Measurements from ENCODE around the gene USH2A.

The USH2A gene

DNA sequence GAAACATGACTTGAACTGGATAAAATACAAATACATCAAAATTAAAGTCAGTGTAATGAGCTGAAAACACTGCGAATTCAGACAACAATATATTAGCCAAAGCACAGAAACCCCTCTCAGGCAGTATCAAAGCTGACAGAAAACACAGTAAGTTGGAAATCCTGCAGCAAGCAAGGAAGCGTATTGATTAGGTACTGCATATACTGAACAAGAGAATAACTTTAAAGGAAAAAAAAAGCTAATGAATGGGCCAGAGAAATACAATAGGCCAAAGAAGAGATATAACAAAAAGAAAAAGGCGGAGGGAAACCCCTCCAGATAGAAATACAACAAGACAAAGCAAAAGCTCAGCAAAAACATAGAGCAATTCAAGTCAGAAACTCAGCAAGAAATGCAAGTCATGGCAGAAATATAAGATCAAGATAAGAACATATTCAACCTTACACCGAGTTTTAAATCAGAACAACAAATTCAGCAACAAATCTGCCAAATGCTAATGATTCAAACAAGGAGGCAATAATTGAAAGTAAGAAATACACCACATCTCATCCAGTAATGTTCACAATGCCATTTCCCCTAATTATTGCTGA, 299.0 kb downstream of the USH2A start:
- DNase-seq (ENCODE audit: low spot score) = no peak

DNA sequence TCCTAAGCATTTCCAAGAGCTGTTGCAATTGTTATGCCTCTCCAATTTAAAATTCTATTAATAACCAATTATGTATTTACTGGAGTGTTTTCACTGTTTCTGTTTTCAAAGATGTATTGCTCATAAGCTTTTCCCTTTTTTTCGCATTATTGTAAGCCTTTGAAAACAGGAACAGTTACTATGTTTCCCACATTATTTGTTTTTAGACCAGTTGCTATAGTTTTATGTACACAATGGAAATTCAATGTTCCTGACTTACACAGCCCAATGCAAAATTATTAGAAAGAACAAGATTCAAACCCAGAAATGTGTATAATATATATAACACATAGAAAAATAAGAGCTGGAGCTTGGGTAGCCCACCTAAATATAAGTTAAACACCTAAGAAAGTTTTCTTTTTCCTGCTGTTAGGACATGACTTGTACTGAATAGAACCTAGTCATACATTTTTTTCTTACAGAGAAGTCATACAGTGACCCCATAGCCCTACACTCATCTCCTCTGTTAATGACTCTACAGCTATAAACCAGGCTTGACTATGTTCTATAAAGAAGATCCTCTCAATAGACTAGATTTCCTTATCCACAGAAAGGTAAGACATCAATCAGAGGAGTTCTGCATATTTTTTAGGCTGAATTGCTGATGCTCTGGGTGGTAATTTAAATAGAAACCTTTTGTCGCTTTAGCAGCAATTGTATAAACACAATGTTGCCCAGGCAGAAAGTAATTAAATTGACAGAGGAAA, 299.6 kb downstream of the USH2A start:
- no peak for DNase-seq (ENCODE audit: low spot score)

DNA sequence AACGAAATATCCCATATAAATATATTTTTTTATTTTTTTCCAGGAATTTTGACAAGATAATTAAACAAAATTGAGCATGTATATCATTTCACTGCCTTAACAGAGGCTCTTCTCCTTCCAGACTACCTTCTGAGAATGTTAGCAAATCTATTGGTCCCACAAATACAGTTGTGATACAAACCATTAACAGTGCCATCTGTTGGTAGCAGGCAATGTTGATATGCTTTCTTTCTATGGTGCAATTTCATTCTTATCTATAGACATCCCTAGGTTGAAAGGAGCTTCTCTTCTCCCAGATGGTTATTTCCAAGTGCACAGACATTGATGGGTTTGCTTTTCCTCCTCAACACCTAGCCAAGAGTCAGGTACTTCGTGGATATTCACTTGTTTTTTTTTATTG, 303.6 kb downstream of the USH2A start:
- no peak for DNase-seq (ENCODE audit: low spot score)

DNA sequence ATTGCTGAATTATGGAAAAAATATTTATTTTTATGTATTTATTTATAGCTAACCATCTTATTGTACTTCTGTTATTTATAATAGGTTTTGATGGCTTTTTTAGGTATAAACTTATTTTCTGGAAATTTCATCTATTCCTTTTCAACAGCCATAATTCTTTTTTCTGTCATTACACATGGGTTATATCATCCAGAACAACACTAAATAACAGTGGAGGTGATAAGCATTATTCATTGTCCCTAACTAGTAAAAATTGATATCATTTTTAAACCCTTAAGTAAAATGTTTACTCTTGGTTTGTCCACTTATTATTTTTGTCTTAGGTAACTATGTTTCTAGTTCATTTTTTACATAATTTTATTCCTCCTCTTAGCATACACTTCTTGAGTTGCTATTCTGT, 309.1 kb downstream of the USH2A start:
- DNase-seq (ENCODE audit: low spot score) = no peak

DNA sequence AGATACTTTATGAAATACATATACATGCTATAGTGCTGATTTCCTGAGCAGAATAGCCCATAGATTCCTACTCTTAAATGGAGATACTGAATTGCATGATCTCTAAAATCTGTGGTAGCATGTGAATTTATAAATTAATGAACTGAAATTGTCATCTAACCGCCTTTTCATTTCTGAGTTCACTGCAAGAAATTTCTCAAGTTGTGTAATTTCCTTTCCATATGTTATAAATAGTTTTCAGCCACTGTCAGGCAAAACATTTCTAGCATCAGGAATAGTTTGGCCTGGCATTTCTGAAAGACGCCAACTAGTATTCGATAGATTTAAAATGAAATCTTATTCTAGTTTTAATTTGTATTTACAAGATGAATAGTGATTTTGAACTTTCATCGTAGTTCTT, 310.1 kb downstream of the USH2A start:
- no peak for DNase-seq (ENCODE audit: low spot score)

DNA sequence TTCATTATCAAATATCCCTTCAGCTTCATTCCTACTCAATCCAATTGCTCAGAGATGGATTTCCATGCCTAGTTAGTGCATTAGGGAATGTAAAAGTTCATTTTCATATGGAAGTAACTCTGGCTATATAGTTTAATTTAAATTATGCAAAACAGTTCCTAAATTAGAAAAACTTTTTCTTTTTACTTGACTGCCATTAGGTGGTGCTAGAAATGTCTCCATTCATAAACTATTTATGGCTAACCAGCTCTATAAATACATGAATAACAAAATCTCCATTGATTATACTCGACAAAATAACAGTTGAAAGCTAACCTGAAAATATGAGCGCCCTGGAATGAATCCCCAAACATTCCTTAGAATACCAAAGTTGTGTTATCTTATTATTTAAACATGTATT, 311.4 kb downstream of the USH2A start:
- no peak for DNase-seq (ENCODE audit: low spot score)

DNA sequence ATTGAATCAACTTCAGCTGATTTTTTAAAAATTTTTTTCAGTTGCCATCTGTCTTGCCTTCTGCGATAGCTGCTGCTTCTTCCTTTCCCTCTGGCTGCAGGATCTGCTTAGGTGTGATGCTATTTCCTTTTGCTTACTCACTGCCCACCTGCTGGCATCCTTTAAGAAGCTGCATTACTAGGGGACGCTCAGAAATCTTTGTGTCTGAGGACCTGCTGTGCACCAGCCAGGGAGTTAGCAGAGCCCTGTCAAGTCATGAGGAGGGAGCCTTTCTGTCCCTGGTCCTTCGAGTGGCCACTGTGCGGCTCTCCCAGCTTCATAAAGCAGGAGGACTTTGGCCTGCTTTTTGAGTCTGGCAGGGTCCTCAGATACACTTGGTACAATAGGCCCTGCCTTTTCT, 327.8 kb downstream of the USH2A start:
- no peak for DNase-seq (ENCODE audit: low spot score)

DNA sequence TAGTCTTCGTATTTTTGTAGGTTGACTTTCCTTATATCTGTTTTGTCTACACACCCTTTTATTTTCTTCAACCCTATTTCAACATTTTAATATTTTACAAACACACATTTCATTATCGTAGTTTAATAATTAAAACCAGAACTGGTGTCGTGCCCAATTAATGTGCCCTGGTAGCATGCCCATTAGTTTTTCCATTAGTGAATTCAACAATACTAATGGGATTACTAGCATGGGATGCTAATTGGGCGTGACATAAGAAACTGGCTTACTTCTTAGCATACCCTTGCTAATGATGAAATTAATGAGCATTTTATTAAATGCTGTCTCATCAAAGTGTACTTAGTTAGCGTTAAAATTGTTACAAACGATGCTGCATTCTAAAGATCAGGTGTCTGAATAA, 332.7 kb downstream of the USH2A start:
- DNase-seq (ENCODE audit: low spot score) = no peak

DNA sequence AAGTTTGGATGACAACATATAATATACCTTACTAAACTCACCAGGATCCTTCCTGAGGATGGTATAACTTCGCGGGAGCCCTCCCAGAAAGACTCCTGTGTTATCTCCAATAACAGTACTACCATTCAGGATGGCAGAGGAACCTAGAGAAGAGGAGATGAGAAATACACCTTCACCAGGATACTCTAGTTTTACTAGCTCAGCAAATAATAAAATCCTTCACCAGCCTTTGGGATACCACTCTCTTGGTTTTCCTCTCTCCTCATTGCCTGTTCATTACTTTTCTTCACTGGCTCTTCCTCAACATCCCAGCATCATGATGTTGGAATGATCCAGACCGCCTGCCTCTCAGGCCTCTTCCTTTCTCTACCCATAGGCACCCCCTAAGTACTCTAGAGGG, 336.6 kb downstream of the USH2A start:
- DNase-seq (ENCODE audit: low spot score) = no peak

DNA sequence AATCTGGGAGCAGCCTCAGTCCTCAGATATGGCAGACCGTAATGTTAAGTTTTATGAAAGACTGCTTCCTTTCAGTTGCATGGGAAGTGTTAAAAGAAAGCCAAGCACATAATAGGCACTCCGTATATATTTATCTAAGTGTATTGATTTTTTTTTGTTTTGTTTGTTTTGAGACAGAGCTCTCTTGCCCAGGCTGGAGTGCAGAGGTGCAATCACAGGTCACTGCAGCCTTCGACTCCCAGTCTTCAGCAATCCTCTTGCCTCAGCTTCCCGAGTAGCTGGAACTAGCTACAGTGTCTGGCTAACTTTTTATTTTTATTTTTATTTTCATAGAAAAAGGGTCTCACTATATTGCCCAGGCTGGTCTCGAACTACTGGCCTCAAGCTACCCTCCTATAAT, 341.8 kb downstream of the USH2A start:
- no peak for DNase-seq (ENCODE audit: low spot score)

DNA sequence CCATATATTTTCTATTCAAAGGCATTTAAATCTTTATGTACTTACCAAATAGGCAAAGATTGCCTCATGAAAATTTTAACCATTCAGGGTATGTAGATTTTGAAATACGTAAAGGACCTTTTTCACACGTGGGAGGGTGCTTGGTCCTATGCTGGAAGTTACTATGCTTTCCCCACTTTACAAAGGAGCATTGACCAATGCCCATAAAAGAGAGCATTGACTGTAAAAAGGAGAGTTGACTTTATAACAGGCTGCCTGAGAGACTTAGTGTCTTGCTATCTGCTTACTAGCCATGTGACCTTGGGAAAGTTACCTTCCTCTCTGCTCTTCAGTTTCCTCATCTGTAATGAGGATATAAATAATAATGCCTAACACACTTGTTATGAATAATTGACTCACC, 346.5 kb downstream of the USH2A start:
- no peak for DNase-seq (ENCODE audit: low spot score)

DNA sequence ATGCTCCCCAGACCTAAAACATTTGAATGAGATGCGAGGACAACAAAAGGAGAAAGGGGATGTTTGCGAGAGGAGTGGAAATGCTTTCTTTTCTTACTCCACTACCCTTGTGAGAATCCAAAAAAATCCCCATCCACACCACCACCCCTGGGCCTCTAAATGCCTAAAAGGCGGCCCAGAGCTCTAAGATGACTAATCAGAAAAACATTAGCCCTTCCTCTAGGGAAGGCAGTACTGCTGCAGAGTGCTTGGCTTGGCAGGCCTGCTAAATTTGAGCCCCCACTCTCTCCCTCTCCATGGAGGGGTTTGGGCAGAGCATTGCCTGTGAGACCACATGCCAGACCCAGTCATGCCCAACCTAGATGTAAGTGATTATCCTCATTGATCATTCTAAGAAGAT, 347.9 kb downstream of the USH2A start:
- no peak for DNase-seq (ENCODE audit: low spot score)

DNA sequence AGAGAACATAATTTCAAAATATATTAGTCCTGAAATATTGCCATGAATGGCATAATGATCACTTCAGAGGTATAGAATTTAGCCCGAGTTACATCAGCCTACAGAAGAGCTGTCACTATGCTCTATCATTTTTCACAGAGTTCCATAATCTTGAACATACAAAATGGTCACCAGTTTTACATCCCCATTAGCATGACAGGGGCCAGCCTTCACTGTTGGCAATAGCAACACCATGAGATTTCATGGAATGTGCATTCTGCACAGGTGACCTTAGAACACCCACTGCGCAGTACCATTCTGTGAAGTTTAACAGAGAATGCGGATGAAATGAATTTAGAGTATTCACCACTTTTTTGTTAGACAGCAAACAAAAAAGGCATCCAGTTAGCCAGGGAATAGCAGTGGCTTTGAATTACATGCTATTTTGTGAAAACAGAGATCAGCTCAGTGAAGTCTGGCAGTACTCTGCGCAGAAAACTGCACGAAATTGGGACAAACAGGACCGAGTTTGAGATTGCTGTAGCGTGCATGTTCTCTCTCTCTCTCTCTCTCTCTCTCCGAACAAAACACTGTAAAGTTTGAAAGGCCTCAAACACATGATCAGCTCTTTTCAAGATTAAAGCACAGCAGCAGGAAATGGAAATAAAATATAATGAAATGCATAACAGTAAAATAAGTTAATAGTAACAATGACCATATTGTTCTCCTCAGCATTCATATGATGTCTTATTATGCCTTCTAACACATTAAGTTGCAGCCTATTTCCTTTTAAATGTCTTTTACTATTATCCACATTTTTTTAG, 349.3 kb downstream of the USH2A start:
- DNase-seq (ENCODE audit: low spot score) = no peak

DNA sequence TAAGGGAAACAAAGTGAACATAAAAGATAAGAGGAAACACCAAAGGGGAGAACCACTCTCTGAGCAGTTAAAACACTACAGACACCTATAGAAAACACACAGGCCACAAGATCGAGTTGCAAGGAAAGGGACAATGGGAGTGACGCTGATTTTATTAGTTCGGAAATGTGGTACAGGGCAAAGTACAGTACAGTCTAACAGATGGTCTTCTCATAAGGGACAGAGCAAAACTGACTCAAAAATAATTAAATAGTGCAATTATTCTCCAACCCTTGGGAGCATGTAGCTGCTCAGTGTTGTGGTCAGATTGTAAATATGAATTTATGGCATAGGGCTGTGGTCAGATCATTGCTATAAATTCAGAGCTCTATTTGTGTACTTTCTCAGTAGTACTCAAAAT, 352.0 kb downstream of the USH2A start:
- DNase-seq (ENCODE audit: low spot score) = no peak

DNA sequence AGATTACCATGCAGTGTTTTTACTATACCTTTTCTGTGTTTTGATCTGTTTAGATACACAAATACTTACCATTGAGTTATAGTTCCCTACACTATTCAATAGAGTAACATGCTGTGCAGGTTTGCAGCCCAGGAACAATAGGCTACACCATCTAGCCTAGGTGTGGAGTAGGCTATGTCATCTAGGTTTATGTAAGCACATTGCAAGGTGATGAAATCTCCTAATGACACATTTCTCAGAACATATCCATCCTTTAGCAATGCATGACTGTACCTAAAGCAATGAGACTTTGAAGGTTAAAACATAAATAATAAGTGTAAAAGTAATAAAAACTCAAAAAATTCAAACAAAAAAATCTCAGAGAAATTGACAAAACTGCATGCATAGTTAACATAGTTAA, 358.6 kb downstream of the USH2A start:
- DNase-seq (ENCODE audit: low spot score) = no peak

DNA sequence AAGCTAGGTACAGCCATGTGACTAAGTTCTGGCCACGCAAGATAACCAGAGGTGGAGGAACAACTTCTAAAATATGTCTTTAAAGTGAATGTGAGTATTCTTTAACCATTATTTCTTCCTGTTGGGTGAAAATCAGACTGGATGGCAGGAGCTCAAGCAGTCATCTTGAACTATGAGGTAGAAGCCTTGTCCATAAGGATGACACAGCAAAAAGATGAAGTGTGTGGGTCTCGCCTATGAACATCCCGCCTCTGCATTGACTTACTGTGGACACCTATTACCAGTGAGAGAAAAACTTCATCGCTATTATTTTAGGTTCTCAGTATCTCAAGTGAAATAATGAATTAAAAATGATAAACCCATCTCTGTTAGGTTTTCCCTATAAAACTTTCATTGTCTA, 365.3 kb downstream of the USH2A start:
- no peak for DNase-seq (ENCODE audit: low spot score)

DNA sequence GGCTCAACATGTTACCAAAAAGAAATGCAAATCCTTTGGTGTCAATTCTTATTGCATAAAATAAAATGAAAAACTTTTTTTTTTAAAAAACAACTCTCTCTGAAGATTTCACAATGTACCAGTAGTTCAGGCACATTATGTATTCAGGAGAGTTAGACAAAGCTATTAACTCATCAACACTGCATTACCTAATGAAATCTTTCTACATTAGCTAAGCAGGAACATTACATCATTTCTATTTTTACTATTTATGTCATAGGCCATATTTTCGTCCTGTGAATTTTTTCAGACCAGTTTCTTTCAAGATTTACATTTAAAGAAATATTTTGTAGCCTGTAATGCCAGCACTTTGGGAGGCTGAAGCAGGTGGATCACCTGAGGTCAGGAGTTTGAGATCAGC, 366.2 kb downstream of the USH2A start:
- DNase-seq (ENCODE audit: low spot score) = no peak

DNA sequence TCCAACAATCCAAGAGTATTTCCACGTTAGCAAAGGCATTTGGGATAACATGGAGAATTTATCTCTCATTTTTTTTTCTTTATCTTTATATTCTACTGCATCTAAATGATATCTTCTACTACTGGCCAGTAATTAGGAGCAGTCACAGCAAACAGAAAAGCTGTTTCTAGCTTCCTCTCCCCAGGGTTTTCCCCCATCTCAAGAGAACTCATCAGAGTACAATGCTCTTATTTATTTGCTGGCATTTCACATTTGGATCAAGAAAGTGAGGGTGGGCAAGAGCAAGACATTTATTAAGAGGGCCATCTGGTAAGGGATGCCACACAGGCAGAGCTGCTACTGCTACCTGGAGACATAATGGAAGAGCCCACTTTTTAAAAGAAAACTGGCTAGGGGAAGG, 368.2 kb downstream of the USH2A start:
- no peak for DNase-seq (ENCODE audit: low spot score)

DNA sequence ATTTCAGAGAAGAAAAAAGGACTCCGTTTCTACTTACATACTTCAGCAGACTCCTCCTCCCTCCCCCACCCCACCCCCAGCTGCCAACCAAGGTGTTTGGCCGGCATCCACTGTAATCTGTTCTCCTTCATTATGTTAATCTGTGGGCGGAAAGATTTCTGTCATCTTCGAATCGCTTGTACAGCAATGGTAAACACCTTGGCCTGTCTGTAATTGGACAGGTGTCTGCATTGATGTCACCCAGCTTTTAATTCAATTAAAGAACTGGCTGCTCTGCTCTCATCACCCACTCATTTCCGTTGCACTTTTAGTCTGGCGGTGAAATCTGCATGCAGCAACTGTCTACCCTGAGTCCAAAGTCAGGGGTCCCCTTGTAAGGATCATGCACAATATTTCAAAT, 368.6 kb downstream of the USH2A start:
- no peak for DNase-seq (ENCODE audit: low spot score)

DNA sequence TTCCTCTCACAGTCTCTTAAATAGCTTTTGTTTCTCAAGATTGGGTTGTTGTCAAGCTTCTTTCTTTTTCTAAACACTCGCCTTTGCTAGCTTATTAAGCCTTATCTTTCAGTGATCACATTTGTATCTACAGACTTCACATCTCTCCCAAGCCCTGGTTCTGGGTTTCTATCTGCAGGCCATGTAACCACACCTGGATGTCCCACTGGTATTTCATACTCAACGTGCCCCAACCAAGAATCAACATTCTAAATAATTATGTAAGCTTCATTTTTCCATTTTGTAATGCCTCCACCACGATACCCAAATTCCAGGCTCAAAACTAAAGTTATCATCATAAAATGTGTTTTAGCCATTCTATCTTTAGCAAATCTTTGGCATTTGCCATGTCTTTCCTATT, 372.2 kb downstream of the USH2A start:
- no peak for DNase-seq (ENCODE audit: low spot score)

DNA sequence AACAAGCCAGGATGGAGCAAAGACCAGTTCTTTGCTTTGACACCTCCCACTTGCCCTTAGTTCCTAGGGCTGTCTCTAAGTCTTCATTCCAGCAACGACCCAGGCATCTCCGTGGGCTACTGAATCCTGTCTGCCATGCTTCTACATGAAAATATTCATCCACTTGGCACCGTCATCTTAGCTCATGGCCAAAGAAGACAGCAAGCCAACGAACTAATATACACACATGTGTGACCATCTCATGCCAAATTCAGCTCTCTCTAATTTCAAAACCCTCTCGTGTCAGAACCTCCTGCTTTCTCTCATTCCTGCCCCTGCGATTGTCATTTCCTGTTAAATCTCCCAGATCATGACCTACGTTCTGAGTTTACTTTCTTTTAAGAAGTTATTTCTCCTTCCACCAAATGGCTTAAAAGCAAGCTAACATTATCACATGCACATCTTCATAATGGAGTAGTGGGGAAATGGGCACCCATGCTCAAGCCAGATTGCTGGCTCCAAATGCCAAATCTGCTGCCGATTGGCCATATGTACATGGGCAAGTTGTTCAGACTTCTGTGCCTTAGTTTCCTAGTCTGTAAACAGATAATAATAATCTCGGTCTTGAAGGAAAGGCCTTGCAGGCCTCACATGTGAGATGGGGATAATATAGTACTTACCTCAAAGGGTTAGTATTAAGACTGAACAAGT, 373.4 kb downstream of the USH2A start:
- DNase-seq (ENCODE audit: low spot score) = no peak

DNA sequence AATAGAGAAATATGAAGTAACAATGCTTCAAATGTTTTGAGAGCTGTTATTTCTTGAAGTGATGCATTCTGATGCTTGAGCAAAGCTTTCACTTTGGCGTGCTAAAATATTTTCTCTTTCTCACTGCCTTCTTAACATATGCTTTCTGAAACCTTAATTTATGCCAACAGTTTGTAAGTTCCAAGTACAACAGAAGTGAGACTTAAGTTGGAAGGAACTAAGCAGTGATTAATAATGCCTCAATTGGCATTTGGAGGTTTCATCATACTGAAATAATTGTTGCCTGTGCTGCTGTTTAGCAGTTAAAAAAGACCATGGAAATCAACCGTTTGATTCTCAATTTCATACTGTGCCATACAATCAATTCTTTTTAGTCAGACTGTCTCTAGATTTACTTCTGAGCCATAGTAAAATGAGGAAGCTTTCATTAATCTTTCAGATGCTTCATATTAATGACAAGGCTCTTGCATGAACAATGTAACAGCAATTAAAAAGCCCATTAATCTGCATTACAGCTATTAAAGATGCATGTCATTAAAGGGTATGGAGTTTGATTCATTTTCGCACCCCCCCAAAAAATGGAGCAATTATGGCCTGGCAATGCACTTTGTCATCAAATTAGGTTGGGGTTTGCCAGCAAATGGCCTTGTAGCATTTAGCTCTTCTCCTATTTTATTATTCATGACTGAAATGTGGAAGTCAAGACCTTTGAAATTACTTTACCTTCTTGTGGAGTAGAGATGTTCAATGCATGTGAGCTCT, 375.3 kb downstream of the USH2A start:
- no peak for DNase-seq (ENCODE audit: low spot score)

All from hematopoietic multipotent progenitor cell treated with erythropoietin and hydrocortisone succinate and interleukin-3 and kit ligand, for 17 days (in vitro differentiated cells).